Caco-2 (cell line): ENCODE results near the gene SH2D4B. TPM values are rescaled to one million over a fixed set of nuclear protein-coding genes. Genes with fewer than 3 reads are reported as not detected.

ENCODE experiments used
- BruUV-seq: library from RNA; stranded (reverse); fragments of 400-500 nt; replicated peaks from 2 replicates; lab custom pipeline; 2021; lab: Mats Ljungman, UMichigan
- CTCF ChIA-PET: fragments of 300-600 bp; sonication (Branson Sonifier 250); formaldehyde crosslinking; loops from one replicate; lab custom pipeline; 2022; ENCODE audit warnings: antibody characterized with exemption; lab: Charles Lee
- POLR2A ChIA-PET: fragments of 300-600 bp; sonication (Branson Sonifier 250); formaldehyde crosslinking; loops from one replicate; lab custom pipeline; 2022; ENCODE audit warnings: antibody characterized with exemption; lab: Charles Lee
- DNase-seq, 2 experiments: peaks; one replicate each; pipeline versions ENCODE4 v3.0.0 to v3.0.0-alpha.2; 2020 to 2022
- H3K27me3 ChIP-seq: replicated peaks from 2 replicates; pipeline ENCODE4 v1.6.0; 2011; ENCODE audit warnings: low read length; ENCODE audit not compliant: control insufficient read depth, insufficient read depth
- H3K36me3 ChIP-seq: 2 replicates; pipeline ENCODE4 v1.5.1; 2011; ENCODE audit warnings: low read length; ENCODE audit not compliant: control insufficient read depth, insufficient read depth
- H3K4me1 ChIP-seq: fragments of 250-450 bp; sonication (Bioruptor Pico); 2 replicates; pipeline ENCODE4 v1.5.1; 2020; ENCODE audit warnings: mild to moderate bottlenecking
- H3K4me3 ChIP-seq: 2 replicates; pipeline ENCODE4 v1.5.1; 2011; ENCODE audit warnings: low read depth, mild to moderate bottlenecking, control low read depth, low read length
- H3K9me3 ChIP-seq: fragments of 250-450 bp; sonication (Bioruptor Pico); 2 replicates; pipeline ENCODE4 v1.5.1; 2020; ENCODE audit warnings: mild to moderate bottlenecking, moderate library complexity
- H3K27ac Mint-ChIP-seq: one replicate; pipeline ENCODE4 v1.8.0; 2022; ENCODE audit warnings: mixed read lengths; ENCODE audit not compliant: unreplicated experiment
- H3K27me3 Mint-ChIP-seq: one replicate; pipeline ENCODE4 v1.8.0; 2022; ENCODE audit warnings: mixed read lengths; ENCODE audit not compliant: insufficient read depth, unreplicated experiment
- H3K36me3 Mint-ChIP-seq: one replicate; pipeline ENCODE4 v1.8.0; 2022; ENCODE audit warnings: mild to moderate bottlenecking, mixed read lengths; ENCODE audit not compliant: insufficient read depth, unreplicated experiment
- H3K4me1 Mint-ChIP-seq: one replicate; pipeline ENCODE4 v1.8.0; 2022; ENCODE audit warnings: low read depth, mixed read lengths; ENCODE audit not compliant: unreplicated experiment
- H3K4me3 Mint-ChIP-seq: one replicate; pipeline ENCODE4 v1.8.0; 2022; ENCODE audit warnings: mild to moderate bottlenecking, moderate library complexity, mixed read lengths; ENCODE audit not compliant: unreplicated experiment
- H3K9me3 Mint-ChIP-seq: one replicate; pipeline ENCODE4 v1.8.0; 2022; ENCODE audit warnings: mixed read lengths; ENCODE audit not compliant: unreplicated experiment
- intact Hi-C: fragments of 100-400 bp; cut with micrococcal nuclease; formaldehyde crosslinking; loops from one replicate; pipeline ENCODE4 v1.10.0; 2022; ENCODE audit not compliant: unreplicated experiment
- total RNA-seq: library from RNA; stranded (reverse); gene quantifications from 2 replicates; pipeline ENCODE4 v1.2.3, GENCODE V29; 2022
- TF ChIP-seq, protein P1 (sequence below), 2 experiments: fragments of 200-600 bp in 1 of 2; IDR thresholded peaks; 1 replicate in 1 of 2; 2 replicates in 1 of 2; pipeline versions ENCODE4 v1.5.1 to v1.8.0; 2011 to 2022; ENCODE audit warnings: antibody characterized with exemption in 1 of 2, control low read depth in 1 of 2, inconsistent platforms in 1 of 2, low read depth in 1 of 2, low read length in 1 of 2, mild to moderate bottlenecking in 1 of 2, moderate library complexity in 1 of 2; ENCODE audit not compliant: insufficient read depth in 1 of 2, severe bottlenecking in 1 of 2, unreplicated experiment in 1 of 2

Gene SH2D4B
- total RNA-seq, 1 experiment from 2014 or later, result 0.23 TPM

DNA sequence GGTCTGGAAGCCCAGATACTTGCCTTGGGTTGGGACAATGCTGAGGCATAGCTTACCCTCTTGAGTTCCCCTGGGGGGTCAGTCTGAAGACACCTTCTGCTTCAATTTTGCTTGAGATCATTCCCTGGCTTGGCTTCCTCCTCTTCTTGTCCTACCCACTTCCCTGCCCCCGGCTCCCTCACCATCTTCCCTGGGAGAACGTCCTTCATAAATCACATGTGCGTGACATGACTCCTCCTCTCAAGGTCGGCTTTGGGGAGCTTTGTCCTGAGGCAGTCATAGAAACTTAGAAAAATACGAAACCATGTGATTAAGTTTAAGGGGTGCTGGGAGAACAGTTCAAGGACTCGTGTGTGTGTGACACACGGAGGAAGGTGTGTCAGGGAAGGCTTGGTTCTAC lies 122.6 kb downstream of the SH2D4B start:
- no TSS peak for BruUV-seq
- Histone ChIP-seq H3K36me3 (no peaks in the 10 kb centered on the region), H3K9me3 (peaks cover 6% of the 10 kb centered on the region; the same call in 1 of the 2 replicates), H3K4me1 (peaks cover 6% of the 10 kb centered on the region), H3K4me3 (no peak overlapping the region), H3K27me3 (no peaks in the 10 kb centered on the region)
- no peak overlapping the region for H3K27ac Mint-ChIP-seq
- H3K27me3 Mint-ChIP-seq, result no peaks in the 10 kb centered on the region
- intact Hi-C loops, result loop anchor here (10.0 kb wide), 1 partner anchor 275 kb away; no protein-coding TSS in a partner anchor
- no peaks in the 10 kb centered on the region for H3K36me3 Mint-ChIP-seq
- no peaks in the 10 kb centered on the region for H3K4me1 Mint-ChIP-seq
- H3K4me3 Mint-ChIP-seq, result no peak overlapping the region
- DNase-seq, result no peak
- ChIA-PET CTCF (no interaction called here), POLR2A (no interaction called here)
- TF ChIP-seq, protein P1, sequence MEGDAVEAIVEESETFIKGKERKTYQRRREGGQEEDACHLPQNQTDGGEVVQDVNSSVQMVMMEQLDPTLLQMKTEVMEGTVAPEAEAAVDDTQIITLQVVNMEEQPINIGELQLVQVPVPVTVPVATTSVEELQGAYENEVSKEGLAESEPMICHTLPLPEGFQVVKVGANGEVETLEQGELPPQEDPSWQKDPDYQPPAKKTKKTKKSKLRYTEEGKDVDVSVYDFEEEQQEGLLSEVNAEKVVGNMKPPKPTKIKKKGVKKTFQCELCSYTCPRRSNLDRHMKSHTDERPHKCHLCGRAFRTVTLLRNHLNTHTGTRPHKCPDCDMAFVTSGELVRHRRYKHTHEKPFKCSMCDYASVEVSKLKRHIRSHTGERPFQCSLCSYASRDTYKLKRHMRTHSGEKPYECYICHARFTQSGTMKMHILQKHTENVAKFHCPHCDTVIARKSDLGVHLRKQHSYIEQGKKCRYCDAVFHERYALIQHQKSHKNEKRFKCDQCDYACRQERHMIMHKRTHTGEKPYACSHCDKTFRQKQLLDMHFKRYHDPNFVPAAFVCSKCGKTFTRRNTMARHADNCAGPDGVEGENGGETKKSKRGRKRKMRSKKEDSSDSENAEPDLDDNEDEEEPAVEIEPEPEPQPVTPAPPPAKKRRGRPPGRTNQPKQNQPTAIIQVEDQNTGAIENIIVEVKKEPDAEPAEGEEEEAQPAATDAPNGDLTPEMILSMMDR (IDR thresholded peaks at IDR 0.05; ENCODE audit: insufficient read depth in 1 of 2, low read depth in 1 of 2, low read length in 1 of 2, severe bottlenecking in 1 of 2, unreplicated experiment in 1 of 2), result no peak
- H3K9me3 Mint-ChIP-seq, result no peaks in the 10 kb centered on the region

DNA sequence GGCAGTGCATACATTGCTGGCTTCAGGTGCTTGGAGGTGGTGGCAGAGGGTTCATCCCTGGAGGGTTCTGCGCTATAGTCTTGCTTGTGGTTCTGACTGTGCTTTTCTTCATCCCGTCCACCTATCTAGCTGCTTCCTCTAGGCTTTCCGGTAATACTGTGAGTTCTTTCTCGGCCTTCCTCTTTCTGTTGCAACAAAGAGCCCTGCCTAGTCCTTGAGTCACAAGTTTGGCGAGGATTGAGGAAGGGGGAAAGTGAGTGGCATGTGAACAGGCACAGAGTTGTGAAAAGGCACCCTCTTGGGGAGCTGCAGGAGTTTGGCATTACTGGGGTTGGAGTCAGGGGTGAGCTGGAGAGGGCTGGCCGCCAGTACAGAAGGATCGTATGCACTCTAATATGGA lies 123.0 kb downstream of the SH2D4B start:
- no peaks in the 10 kb centered on the region for H3K36me3 Mint-ChIP-seq
- Histone ChIP-seq H3K27me3 (no peaks in the 10 kb centered on the region), H3K4me1 (peaks cover 6% of the 10 kb centered on the region), H3K4me3 (no peak overlapping the region), H3K9me3 (peaks cover 6% of the 10 kb centered on the region; the same call in 1 of the 2 replicates), H3K36me3 (no peaks in the 10 kb centered on the region)
- H3K4me1 Mint-ChIP-seq, result peaks cover 3% of the 10 kb centered on the region
- BruUV-seq, result no TSS peak
- TF ChIP-seq, protein P1 (IDR thresholded peaks at IDR 0.05; ENCODE audit: insufficient read depth in 1 of 2, low read depth in 1 of 2, low read length in 1 of 2, severe bottlenecking in 1 of 2, unreplicated experiment in 1 of 2), result no peak
- no peak overlapping the region for H3K27ac Mint-ChIP-seq
- H3K27me3 Mint-ChIP-seq, result no peaks in the 10 kb centered on the region
- H3K4me3 Mint-ChIP-seq, result no peak overlapping the region
- no peaks in the 10 kb centered on the region for H3K9me3 Mint-ChIP-seq
- POLR2A ChIA-PET, result no interaction called here
- no peak for DNase-seq
- intact Hi-C loops, result loop anchor here (10.0 kb wide), 1 partner anchor 276 kb away; no protein-coding TSS in a partner anchor
- CTCF ChIA-PET, result interaction anchor here (1.2 kb wide), 1 partner anchor 217 kb away, joined by 3 read pairs; no protein-coding TSS in a partner anchor

DNA sequence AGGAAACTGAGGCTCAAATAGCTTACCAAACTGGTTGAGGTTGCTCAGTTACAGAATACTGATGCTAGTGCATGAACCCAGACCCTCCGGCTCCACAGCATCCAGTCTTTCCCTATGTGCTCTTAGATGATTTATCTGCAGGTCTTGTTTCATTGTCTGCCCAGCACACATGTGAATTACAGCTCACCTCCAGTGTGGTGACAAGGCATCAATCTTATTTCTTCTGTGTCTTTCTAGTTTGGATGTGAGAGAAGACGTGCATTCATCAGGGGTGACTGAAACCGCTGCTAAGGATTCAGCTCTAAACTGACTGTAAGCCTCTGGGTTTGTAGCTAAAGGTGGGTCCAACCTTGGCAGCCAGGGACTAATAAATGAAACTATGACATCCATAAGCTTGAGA lies 123.8 kb downstream of the SH2D4B start:
- intact Hi-C loops, result loop anchor here (10.0 kb wide), 1 partner anchor 277 kb away; no protein-coding TSS in a partner anchor
- Mint-ChIP-seq H3K27me3 (no peaks in the 10 kb centered on the region), H3K4me1 (peaks cover 7% of the 10 kb centered on the region), H3K9me3 (no peaks in the 10 kb centered on the region), H3K27ac (no peak overlapping the region), H3K36me3 (no peaks in the 10 kb centered on the region), H3K4me3 (no peak overlapping the region)
- peaks cover 6% of the 10 kb centered on the region; the same call in 1 of the 2 replicates for H3K9me3 ChIP-seq
- POLR2A ChIA-PET, result no interaction called here
- H3K4me3 ChIP-seq, result no peak overlapping the region
- CTCF ChIA-PET, result interaction anchor here (0.7 to 1.6 kb wide), 3 partner anchors 65 to 518 kb away, joined by 3 to 7 read pairs (median 5); no protein-coding TSS in a partner anchor
- H3K4me1 ChIP-seq, result peaks cover 9% of the 10 kb centered on the region
- DNase-seq, result no peak
- no peaks in the 10 kb centered on the region for H3K36me3 ChIP-seq
- H3K27me3 ChIP-seq, result no peaks in the 10 kb centered on the region
- no TSS peak for BruUV-seq
- TF ChIP-seq, protein P1 (IDR thresholded peaks at IDR 0.05; ENCODE audit: insufficient read depth in 1 of 2, low read depth in 1 of 2, low read length in 1 of 2, severe bottlenecking in 1 of 2, unreplicated experiment in 1 of 2), result no peak
